CD4-positive, CD25-positive, alpha-beta regulatory T cell (primary cell): ENCODE data around the gene ARFRP1. TPM values are rescaled to one million over a fixed set of nuclear protein-coding genes. Genes with fewer than 3 reads are reported as not detected.

ENCODE experiments used
- ATAC-seq, 2 donors: fragments of 150-1000 bp; cut with Tn5 transposase; one replicate each; pipeline ENCODE4 v1.10.0; 2021; ENCODE audit warnings: low read depth in 2 of 2, moderate number of reproducible peaks in 2 of 2, moderate library complexity in 1 of 2
- DNase-seq, 3 donors: peaks; one replicate each; pipeline versions ENCODE4 v3.0.0 to v3.0.0-alpha.2; 2012 to 2022; ENCODE audit warnings: mixed read lengths in 1 of 3
- H3K27ac ChIP-seq: one replicate; pipeline ENCODE4 v1.7.0; 2013; ENCODE audit warnings: mild to moderate bottlenecking, low read length; ENCODE audit not compliant: insufficient read depth, poor library complexity, severe bottlenecking
- H3K27me3 ChIP-seq: one replicate; pipeline ENCODE4 v1.7.0; 2013; ENCODE audit warnings: low read length; ENCODE audit not compliant: control insufficient read depth, insufficient read depth
- H3K36me3 ChIP-seq: one replicate; pipeline ENCODE4 v1.7.0; 2013; ENCODE audit warnings: mild to moderate bottlenecking, low read length, moderate library complexity; ENCODE audit not compliant: control insufficient read depth, insufficient read depth
- H3K4me1 ChIP-seq: 2 replicates; pipeline ENCODE4 v1.7.0; 2013; ENCODE audit warnings: mild to moderate bottlenecking, low read length; ENCODE audit not compliant: insufficient read depth, control insufficient read depth, poor library complexity, severe bottlenecking
- H3K4me3 ChIP-seq: one replicate; pipeline ENCODE4 v1.7.0; 2013; ENCODE audit warnings: low read depth, mild to moderate bottlenecking, low read length, moderate library complexity
- H3K9me3 ChIP-seq, 2 experiments: 1 replicate in 1 of 2; 2 replicates in 1 of 2; pipeline ENCODE4 v1.7.0; 2013; ENCODE audit warnings: low read length in 2 of 2, mild to moderate bottlenecking in 1 of 2, moderate library complexity in 1 of 2; ENCODE audit not compliant: control insufficient read depth in 2 of 2
- H3K27ac Mint-ChIP-seq, 3 donors: one replicate each; pipeline ENCODE4 v1.8.0; 2020 to 2022; ENCODE audit warnings: mild to moderate bottlenecking in 3 of 3, mixed read lengths in 3 of 3, moderate library complexity in 2 of 3
- H3K27me3 Mint-ChIP-seq: one replicate; pipeline ENCODE4 v1.8.0; 2022; ENCODE audit warnings: mild to moderate bottlenecking, mixed read lengths
- H3K36me3 Mint-ChIP-seq: one replicate; pipeline ENCODE4 v1.8.0; 2020; ENCODE audit warnings: mixed read lengths
- H3K4me1 Mint-ChIP-seq, 4 donors: one replicate each; pipeline ENCODE4 v1.8.0; 2020 to 2022; ENCODE audit warnings: mixed read lengths in 4 of 4, mild to moderate bottlenecking in 1 of 4
- H3K4me3 Mint-ChIP-seq, 4 donors: one replicate each; pipeline ENCODE4 v1.8.0; 2020 to 2022; ENCODE audit warnings: mild to moderate bottlenecking in 4 of 4, mixed read lengths in 4 of 4, moderate library complexity in 3 of 4
- H3K9me3 Mint-ChIP-seq, 7 donors: one replicate each; pipeline ENCODE4 v1.8.0; 2020 to 2022; ENCODE audit warnings: mixed read lengths in 7 of 7, mild to moderate bottlenecking in 3 of 7, moderate library complexity in 2 of 7
- polyA plus RNA-seq, 4 donors: library from polyadenylated mRNA; unstranded; fragments of 300-500 nt; fragmentation: Illumina TruSeq; gene quantifications; one replicate each; pipeline ENCODE4 v1.2.3, GENCODE V29; 2021
- total RNA-seq: library from RNA; stranded (reverse); gene quantifications from one replicate; pipeline ENCODE4 v1.2.3, GENCODE V29; 2022

The ARFRP1 gene
- total and polyA plus RNA-seq, 5 donors from 2014 or later: 51.6 to 65.7 (median 61.6) TPM

DNA sequence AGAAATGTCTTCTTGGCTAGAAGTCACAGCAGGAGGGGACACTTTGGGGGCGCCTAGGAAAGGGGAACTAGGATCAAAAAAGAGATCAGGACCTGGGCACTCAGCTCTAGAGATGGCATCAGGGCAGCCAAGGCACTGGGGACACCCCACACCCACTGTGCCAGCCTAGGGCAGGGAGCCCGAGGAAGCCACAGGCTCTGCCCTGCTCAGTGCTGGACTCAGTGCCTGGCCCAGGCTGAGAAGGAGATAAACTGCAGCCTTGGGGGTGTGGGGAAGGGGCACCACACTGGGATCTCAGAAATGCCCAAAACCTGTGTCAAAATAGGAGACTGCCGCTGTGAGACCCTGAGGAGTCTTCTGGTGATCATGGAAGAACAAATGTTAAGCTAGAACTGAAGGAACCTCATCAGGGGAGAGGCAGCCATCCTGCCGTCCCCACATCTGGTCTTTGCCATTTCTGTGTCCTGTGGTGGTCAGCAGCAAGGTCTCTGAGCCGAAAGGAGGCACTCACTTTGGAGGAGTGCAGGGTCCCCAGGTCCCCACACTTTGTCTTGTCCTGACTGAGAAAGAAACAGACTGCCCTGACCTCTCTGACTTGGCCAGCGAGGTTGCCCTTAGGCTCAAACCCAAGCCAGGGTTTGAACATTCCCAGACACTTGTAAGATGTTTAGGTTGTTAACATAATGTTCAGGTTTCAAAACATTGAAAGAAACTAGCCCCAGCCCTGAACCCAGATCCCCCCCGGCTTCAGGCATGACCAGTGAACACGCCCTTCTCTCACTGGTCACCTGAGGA, 2.3 kb downstream of the ARFRP1 start:
- H3K4me1 ChIP-seq: peaks cover 31% of the 10 kb centered on the region
- no peak for ATAC-seq
- H3K4me3 Mint-ChIP-seq: peak overlapping the region; percentile 19 to 89 (median 46)

DNA sequence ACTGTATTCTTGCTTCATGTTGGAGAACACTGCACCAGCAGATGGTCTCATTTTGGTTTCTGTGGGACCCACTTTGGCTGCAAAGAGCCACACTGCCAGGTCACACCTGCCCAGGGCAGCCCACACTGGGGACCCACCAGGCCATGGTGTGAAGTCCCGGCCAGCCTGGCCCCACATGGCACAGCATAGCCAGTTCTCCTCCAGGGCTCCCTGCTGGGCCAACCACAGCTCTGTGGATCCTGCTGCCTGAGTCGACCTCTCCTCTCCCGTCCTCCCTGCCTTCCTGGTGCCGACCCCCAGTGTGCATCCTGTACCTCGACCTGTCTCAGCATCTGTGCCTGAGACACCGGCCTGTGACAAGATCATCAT, 3.0 kb downstream of the ARFRP1 start:
- DNase-seq (no peak), ATAC-seq (no peak)
- H3K27ac ChIP-seq: no peak overlapping the region
- peak overlapping the region in 1 of 3 donors; percentile 42 for H3K27ac Mint-ChIP-seq
- peaks cover 5 to 34% (median 9%) of the 10 kb centered on the region in 4 donors for H3K4me1 Mint-ChIP-seq
- peaks cover 31% of the 10 kb centered on the region for H3K36me3 ChIP-seq
- H3K4me3 Mint-ChIP-seq: peak overlapping the region in 2 of 4 donors; percentile 35 to 44
- no peaks in the 10 kb centered on the region for H3K27me3 ChIP-seq
- H3K9me3 Mint-ChIP-seq: no peaks in the 10 kb centered on the region
- no peak overlapping the region for H3K4me3 ChIP-seq
- H3K36me3 Mint-ChIP-seq: peaks cover 4% of the 10 kb centered on the region
- no peaks in the 10 kb centered on the region for H3K27me3 Mint-ChIP-seq
- no peaks in the 10 kb centered on the region for H3K9me3 ChIP-seq
- H3K4me1 ChIP-seq: peaks cover 30% of the 10 kb centered on the region

More for the DNA sequence above, 2.3 kb downstream of the ARFRP1 start:
- peaks cover 33% of the 10 kb centered on the region for H3K36me3 ChIP-seq
- no peak for DNase-seq
- no peaks in the 10 kb centered on the region for H3K27me3 Mint-ChIP-seq
- no peak overlapping the region for H3K4me3 ChIP-seq
- H3K27ac Mint-ChIP-seq: no peak overlapping the region
- peaks cover 6% of the 10 kb centered on the region for H3K36me3 Mint-ChIP-seq
- peak overlapping the region; percentile 19 for H3K27ac ChIP-seq
- H3K9me3 ChIP-seq: no peaks in the 10 kb centered on the region
- peaks cover 7 to 38% (median 13%) of the 10 kb centered on the region in 4 donors for H3K4me1 Mint-ChIP-seq
- no peaks in the 10 kb centered on the region for H3K27me3 ChIP-seq
- no peaks in the 10 kb centered on the region for H3K9me3 Mint-ChIP-seq

DNA sequence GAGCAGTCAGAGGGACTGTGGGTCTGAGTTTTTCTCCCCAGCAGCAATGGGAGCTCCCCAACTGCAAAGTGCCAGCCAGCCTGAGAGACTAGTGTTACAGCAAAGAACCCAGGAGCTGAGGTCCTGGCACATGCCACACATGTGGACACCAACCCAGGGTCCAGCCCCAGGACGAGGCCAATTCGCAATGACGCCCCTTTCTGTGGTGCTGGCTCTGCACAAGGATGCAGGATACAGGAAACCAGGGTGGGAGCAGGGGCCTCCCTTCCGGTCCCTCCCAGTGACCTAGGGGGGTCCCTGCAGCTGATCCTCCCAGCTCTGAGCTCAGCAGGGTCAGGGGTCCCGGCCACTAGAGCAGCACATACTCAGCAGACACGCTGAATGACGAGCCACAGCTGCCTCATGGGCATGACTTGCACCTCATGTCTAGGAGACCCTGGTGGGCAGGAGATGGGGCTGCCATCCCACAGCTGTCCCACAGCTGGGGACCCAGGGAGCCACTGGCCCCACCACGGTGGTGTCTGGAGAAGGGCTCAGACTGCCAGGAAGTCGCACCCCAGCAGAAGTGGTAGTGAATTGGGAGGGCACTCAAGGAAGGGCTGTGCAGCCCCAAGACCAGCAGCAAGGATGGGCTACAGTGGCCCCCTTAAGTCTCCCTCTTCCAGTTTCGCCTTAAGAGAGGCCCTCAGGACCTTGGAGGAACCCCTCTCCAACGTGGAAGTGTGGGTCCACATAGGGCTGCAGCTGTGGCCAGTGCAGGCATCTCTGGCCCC, 3.6 kb downstream of the ARFRP1 start:
- DNase-seq (no peak), ATAC-seq (no peak)
- Histone ChIP-seq H3K4me1 (peaks cover 24% of the 10 kb centered on the region), H3K4me3 (no peak overlapping the region), H3K27me3 (no peaks in the 10 kb centered on the region), H3K36me3 (peaks cover 27% of the 10 kb centered on the region), H3K9me3 (no peaks in the 10 kb centered on the region), H3K27ac (no peak overlapping the region)
- peaks cover 5 to 29% (median 9%) of the 10 kb centered on the region in 4 donors for H3K4me1 Mint-ChIP-seq
- no peaks in the 10 kb centered on the region for H3K9me3 Mint-ChIP-seq
- H3K27ac Mint-ChIP-seq: peak overlapping the region in 1 of 3 donors; percentile 48
- no peaks in the 10 kb centered on the region for H3K27me3 Mint-ChIP-seq
- H3K36me3 Mint-ChIP-seq: peaks cover 4% of the 10 kb centered on the region
- H3K4me3 Mint-ChIP-seq: peak overlapping the region; percentile 35 to 65 (median 38)

DNA sequence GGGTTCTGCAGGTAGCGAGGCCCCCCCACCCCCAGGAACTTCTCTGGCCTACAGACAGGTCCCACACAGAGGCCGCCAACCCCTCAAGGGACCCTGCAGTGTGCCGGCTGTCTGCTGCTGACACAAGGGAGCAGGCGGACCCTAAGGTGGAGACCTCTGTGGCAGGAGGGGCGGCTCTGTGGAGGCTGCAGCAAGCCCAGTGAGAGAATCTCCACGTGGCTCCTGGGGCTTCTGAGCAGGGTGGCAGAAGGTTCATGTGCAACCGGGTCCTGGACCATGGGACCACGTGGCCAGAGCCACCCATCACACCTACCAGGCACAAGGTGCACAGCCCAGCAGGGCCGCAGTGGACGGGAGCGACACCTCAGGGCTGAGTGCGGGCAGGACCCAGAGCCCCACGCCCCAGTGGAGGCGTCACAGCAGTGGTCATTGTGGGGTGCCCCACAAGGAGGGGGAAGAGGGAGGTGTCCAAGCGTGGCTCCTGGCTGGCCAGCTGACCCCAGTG, 4.3 kb downstream of the ARFRP1 start:
- Histone ChIP-seq H3K9me3 (no peaks in the 10 kb centered on the region), H3K36me3 (peaks cover 24% of the 10 kb centered on the region), H3K4me1 (peaks cover 18% of the 10 kb centered on the region), H3K27me3 (no peaks in the 10 kb centered on the region), H3K27ac (no peak overlapping the region), H3K4me3 (no peak overlapping the region)
- Mint-ChIP-seq H3K9me3 (no peaks in the 10 kb centered on the region), H3K27me3 (no peaks in the 10 kb centered on the region), H3K4me1 (peaks cover 5 to 23% (median 9%) of the 10 kb centered on the region in 4 donors), H3K36me3 (peaks cover 4% of the 10 kb centered on the region), H3K27ac (no peak overlapping the region), H3K4me3 (no peak overlapping the region)
- ATAC-seq (no peak), DNase-seq (no peak)

DNA sequence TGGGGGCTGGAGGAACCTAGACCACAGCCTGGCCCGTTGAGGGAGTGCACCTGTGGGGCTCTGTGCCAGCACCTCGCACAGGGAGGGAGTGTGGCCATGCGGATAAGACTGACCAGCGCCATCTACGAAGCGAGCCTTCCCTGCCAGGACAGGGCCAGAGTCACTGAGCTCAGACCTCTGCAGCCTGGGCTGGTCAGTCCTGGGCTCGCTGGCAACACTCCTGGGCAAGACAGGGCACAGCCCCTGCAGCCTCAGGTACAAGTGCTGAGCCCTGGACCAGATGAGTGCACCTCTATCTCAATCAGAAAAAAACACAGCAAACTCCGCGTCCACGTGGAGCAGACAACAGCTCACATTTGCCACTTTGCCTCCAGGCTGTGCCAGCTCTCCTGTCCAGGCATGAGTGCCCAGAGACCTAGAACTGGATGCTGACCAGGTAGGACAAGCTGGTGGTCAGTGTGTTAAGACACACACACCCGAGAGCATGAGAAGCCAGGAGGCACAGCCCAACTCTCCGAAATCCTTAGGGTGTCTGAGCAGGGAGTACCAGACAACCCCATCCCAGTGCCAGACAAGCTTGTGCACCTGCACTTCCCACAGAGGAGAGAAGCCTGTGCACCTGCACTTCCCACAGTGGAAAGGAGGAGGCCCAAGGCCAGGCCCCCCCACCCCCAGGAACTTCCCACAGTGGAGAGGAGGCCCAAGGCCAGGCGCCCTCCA, 4.9 kb downstream of the ARFRP1 start:
- Mint-ChIP-seq H3K4me3 (no peak overlapping the region), H3K9me3 (no peaks in the 10 kb centered on the region), H3K36me3 (peaks cover 4% of the 10 kb centered on the region), H3K27ac (peak overlapping the region in 1 of 3 donors; percentile 20), H3K4me1 (peaks cover 5 to 21% (median 9%) of the 10 kb centered on the region in 4 donors), H3K27me3 (no peaks in the 10 kb centered on the region)
- H3K27me3 ChIP-seq: no peaks in the 10 kb centered on the region
- DNase-seq (no peak), ATAC-seq (no peak)
- H3K9me3 ChIP-seq: no peaks in the 10 kb centered on the region
- no peak overlapping the region for H3K4me3 ChIP-seq
- H3K27ac ChIP-seq: no peak overlapping the region
- peaks cover 24% of the 10 kb centered on the region for H3K36me3 ChIP-seq
- peaks cover 15% of the 10 kb centered on the region for H3K4me1 ChIP-seq

DNA sequence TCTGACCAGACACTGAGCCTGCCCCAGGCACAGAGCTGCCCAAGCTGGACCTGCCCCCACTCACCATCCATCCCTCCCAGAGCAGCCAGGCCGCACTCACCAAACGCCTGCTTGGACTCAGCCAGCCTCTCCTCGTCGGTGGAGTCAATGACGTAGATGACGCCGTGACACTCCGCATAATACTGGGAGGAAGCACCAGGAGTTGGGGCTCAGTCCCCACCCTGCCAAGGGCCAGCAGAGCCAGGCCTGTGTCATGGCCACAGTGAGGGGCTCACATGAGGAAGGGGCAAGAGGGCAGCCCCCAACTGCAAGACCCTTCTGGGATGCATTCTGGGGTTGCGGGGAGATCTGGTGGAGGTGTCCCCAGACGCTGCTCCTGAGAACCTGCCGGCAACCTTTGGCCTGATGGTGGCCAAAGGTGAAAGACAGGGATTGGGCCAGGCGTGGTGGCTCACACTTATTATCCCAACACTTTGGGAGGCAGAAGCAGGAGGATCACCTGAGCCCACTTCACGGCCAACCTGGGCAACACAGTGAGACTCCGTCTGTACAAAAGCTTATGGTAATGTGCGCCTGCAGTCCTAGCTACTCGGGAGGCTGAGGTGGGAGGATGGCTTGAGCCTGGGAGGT, 5.6 kb downstream of the ARFRP1 start:
- H3K36me3 Mint-ChIP-seq: peaks cover 4% of the 10 kb centered on the region
- peaks cover 5 to 24% (median 9%) of the 10 kb centered on the region in 4 donors for H3K4me1 Mint-ChIP-seq
- H3K9me3 ChIP-seq: no peaks in the 10 kb centered on the region
- no peak overlapping the region for H3K27ac ChIP-seq
- H3K36me3 ChIP-seq: peaks cover 24% of the 10 kb centered on the region
- no peak for ATAC-seq
- H3K9me3 Mint-ChIP-seq: no peaks in the 10 kb centered on the region
- no peaks in the 10 kb centered on the region for H3K27me3 ChIP-seq
- no peaks in the 10 kb centered on the region for H3K27me3 Mint-ChIP-seq
- no peak for DNase-seq
- no peak overlapping the region for H3K4me3 Mint-ChIP-seq
- no peak overlapping the region for H3K4me3 ChIP-seq
- peak overlapping the region in 1 of 3 donors; percentile 48 for H3K27ac Mint-ChIP-seq
- H3K4me1 ChIP-seq: peaks cover 18% of the 10 kb centered on the region
